Stomach (tissue), 9 donors: ENCODE results near the gene LIMD2. TPM values are rescaled to one million over a fixed set of nuclear protein-coding genes. Genes with fewer than 3 reads are reported as not detected.
"Not testable (repeated sequence)": the region's sequence is repeated elsewhere in the genome, so short reads cannot be mapped to it uniquely, and the experiment has no call there.

Experiments used
- DNase-seq, 2 donors: peaks; one replicate each; pipeline versions ENCODE4 v3.0.0 to v3.0.0-alpha.2; 2013 to 2019
- H3K27ac ChIP-seq, 5 donors: fragments of 200-600 bp in 4 of 5; sonication (generic) in 4 of 5; one replicate each; pipeline ENCODE4 v1.5.1; 2013 to 2019; ENCODE audit warnings: mild to moderate bottlenecking in 1 of 5, moderate library complexity in 1 of 5
- H3K27me3 ChIP-seq, 3 donors: fragments of 200-600 bp; sonication (generic); one replicate each; pipeline ENCODE4 v1.5.1; 2017 to 2019; ENCODE audit warnings: mixed run types in 1 of 3
- H3K36me3 ChIP-seq, 4 donors: fragments of 200-600 bp; sonication (generic); 1 replicate in 3 of 4; 2 replicates in 1 of 4; pipeline ENCODE4 v1.5.1; 2016 to 2019
- H3K4me1 ChIP-seq, 4 donors: fragments of 200-600 bp; sonication (generic); one replicate each; pipeline ENCODE4 v1.5.1; 2016 to 2019
- H3K4me3 ChIP-seq, 4 donors: fragments of 200-600 bp; sonication (generic) in 3 of 4; one replicate each; pipeline ENCODE4 v1.5.1; 2016 to 2019; ENCODE audit warnings: mild to moderate bottlenecking in 1 of 4
- H3K9me3 ChIP-seq, 4 donors: fragments of 200-600 bp; sonication (generic); one replicate each; pipeline ENCODE4 v1.5.1; 2016 to 2019
- EP300 ChIP-seq: sonication (generic); formaldehyde crosslinking; IDR thresholded peaks from one replicate; pipeline ENCODE4 v1.6.1; 2017; ENCODE audit warnings: antibody characterized with exemption
- POLR2A ChIP-seq, 4 donors: fragments of 450-650 bp; IDR thresholded peaks; one replicate each; pipeline ENCODE4 v1.6.1; 2016; ENCODE audit warnings: antibody characterized with exemption in 4 of 4, control low read depth in 2 of 4, mild to moderate bottlenecking in 1 of 4, moderate library complexity in 1 of 4
- POLR2AphosphoS5 ChIP-seq, 3 donors: sonication (generic); formaldehyde crosslinking; IDR thresholded peaks; one replicate each; pipeline ENCODE4 v1.6.1; 2016; ENCODE audit warnings: antibody characterized with exemption in 3 of 3
- WGBS, 5 donors: extraction: QIAGEN DNeasy Blood & Tissue Kit in 3 of 5; methylation state at CpG; one replicate each; pipeline versions ENCODE4 v1.1.5 to v1.1.7; 2013 to 2018; 5-methylcytosine and 5-hydroxymethylcytosine counted together
- intact Hi-C: fragments of 100-400 bp; cut with DNase I; formaldehyde crosslinking; loops from one replicate; pipeline ENCODE4 v1.15.1; 2023; ENCODE audit warnings: low total_unique reads
- polyA plus RNA-seq, 3 donors: library from polyadenylated mRNA; stranded (reverse); fragments of 200-250 nt; gene quantifications; one replicate each; pipeline ENCODE4 v1.2.3, GENCODE V29; 2013
- total RNA-seq, 5 donors: library from RNA; depleted of rRNA; stranded (reverse); fragments of >200 nt; gene quantifications; one replicate each; pipeline versions ENCODE4 v1.1.0 to v1.2.3, GENCODE V29; 2014 to 2016
- TF ChIP-seq, protein P1 (sequence below), 7 experiments: fragments of 450-650 bp in 4 of 7; fragments of 200-600 bp in 3 of 7; sonication (generic) in 3 of 7; IDR thresholded peaks; one replicate each; pipeline ENCODE4 v1.5.1; 2016 to 2019; ENCODE audit warnings: antibody characterized with exemption in 7 of 7, control low read depth in 2 of 7, mild to moderate bottlenecking in 1 of 7
- donor health status: healthy with polysubstance abuse.
- donor health status: Bipolar disorder and iron deficiency.
- donor health status: healthy.

Gene LIMD2
- total and polyA plus RNA-seq, 8 donors: 4.9 to 27.2 (median 15.0) TPM

DNA sequence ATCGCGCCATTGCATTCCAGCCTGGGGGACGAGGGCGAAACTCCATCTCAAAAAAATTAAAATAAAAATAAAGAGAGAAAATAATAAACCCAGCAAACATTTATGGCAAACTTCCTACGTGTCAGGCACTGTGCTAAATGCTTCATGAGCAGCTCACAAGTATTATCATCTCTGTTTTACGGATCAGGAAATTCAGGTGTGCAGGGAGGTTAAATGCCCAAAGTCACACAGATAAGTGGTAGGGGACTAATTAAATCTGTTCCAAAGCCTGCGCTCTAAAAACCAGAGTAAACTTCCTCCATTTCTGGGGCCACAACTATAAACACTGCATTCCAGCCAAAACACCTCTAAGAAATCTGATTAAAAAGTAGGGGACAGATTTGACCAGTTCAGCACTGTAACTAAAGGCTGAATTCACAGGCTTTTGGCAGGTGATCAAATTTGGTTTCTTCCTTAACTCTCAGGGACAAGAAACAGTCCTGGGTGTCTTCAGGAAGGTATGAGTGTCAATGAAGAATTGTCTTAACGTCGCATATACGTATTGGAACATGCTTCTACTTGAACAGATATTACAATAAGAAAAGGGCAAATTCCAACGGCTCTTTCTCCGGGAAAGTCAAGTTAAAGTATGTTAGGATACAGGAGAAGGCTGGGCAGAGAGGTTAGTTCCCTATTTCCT is 40.7 kb upstream of the LIMD2 start:
- Histone ChIP-seq H3K4me3 (peak overlapping the region; percentile 62 to 91 (median 80)), H3K4me1 (peaks cover 9 to 26% (median 20%) of the 10 kb centered on the region in 4 donors), H3K27me3 (no peaks in the 10 kb centered on the region), H3K36me3 (peaks cover 6 to 12% (median 10%) of the 10 kb centered on the region in 4 donors), H3K9me3 (no peaks in the 10 kb centered on the region), H3K27ac (peak overlapping the region; percentile 90 to 98 (median 95))
- TF ChIP-seq EP300: no peak
- no peak for TF ChIP-seq POLR2AphosphoS5 (IDR thresholded peaks at IDR 0.05)
- TF ChIP-seq POLR2A (IDR thresholded peaks at IDR 0.05): no peak
- TF ChIP-seq, protein P1, sequence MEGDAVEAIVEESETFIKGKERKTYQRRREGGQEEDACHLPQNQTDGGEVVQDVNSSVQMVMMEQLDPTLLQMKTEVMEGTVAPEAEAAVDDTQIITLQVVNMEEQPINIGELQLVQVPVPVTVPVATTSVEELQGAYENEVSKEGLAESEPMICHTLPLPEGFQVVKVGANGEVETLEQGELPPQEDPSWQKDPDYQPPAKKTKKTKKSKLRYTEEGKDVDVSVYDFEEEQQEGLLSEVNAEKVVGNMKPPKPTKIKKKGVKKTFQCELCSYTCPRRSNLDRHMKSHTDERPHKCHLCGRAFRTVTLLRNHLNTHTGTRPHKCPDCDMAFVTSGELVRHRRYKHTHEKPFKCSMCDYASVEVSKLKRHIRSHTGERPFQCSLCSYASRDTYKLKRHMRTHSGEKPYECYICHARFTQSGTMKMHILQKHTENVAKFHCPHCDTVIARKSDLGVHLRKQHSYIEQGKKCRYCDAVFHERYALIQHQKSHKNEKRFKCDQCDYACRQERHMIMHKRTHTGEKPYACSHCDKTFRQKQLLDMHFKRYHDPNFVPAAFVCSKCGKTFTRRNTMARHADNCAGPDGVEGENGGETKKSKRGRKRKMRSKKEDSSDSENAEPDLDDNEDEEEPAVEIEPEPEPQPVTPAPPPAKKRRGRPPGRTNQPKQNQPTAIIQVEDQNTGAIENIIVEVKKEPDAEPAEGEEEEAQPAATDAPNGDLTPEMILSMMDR (IDR thresholded peaks at IDR 0.05): no peak
- intact Hi-C loops: no loop called here
- 13 to 28% (median 23%) methylated on average over 12 of the region's 12 CpGs for WGBS, 5 donors
- DNase-seq: peak in 1 of 2 donors; percentile 45

DNA sequence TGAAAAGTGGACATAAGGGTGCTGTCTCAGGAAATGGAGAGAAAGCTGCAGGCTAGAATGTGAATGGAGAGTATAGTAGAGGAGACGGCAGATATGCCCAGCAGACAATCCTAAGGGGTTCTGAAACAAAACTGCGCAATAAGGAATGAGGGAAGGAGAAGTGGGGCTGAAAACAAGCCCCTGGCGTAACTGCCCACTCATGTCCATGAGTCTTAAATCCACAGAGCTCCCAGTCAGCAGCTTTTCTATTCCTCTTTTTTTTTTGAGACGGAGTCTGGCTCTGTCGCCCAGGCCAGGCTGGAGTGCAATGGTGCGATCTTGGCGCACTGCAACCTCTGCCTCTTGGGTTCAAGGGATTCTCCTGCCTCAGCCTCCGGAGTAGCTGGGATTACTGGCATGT is 35.8 kb upstream of the LIMD2 start:
- WGBS, 5 donors: 92 to 99% (median 95%) methylated on average over 8 of the region's 8 CpGs

GRCh38 chr17:63722403-63722802 is 22.5 kb upstream of the LIMD2 start:
- 68 to 71% (median 69%) methylated on average over 2 of the region's 2 CpGs for WGBS, 5 donors
- Histone ChIP-seq H3K27me3 (no peaks in the 10 kb centered on the region), H3K27ac (no peak overlapping the region), H3K9me3 (no peaks in the 10 kb centered on the region), H3K36me3 (peaks cover 12 to 54% (median 38%) of the 10 kb centered on the region in 4 donors), H3K4me1 (no peaks in the 10 kb centered on the region), H3K4me3 (no peak overlapping the region)
- intact Hi-C loops: no loop called here
- no peak for DNase-seq
- TF ChIP-seq POLR2AphosphoS5 (IDR thresholded peaks at IDR 0.05) (no peak), EP300 (no peak), POLR2A (IDR thresholded peaks at IDR 0.05) (no peak)
- TF ChIP-seq, protein P1 (IDR thresholded peaks at IDR 0.05): no peak

More for the DNA sequence above, 35.8 kb upstream of the LIMD2 start:
- peaks cover 6 to 24% (median 12%) of the 10 kb centered on the region in 4 donors for H3K4me1 ChIP-seq
- intact Hi-C loops: no loop called here
- H3K4me3 ChIP-seq: no peak overlapping the region
- TF ChIP-seq EP300 (no peak), POLR2AphosphoS5 (IDR thresholded peaks at IDR 0.05) (no peak), POLR2A (IDR thresholded peaks at IDR 0.05) (no peak)
- TF ChIP-seq, protein P1 (IDR thresholded peaks at IDR 0.05): no peak
- H3K27ac ChIP-seq: no peak overlapping the region
- H3K36me3 ChIP-seq: peaks cover 0 to 3% (median 0%) of the 10 kb centered on the region in 4 donors
- DNase-seq: no peak
- H3K27me3 ChIP-seq: no peaks in the 10 kb centered on the region
- H3K9me3 ChIP-seq: no peaks in the 10 kb centered on the region

- H3K9me3 ChIP-seq, H3K27me3 ChIP-seq, H3K27ac ChIP-seq, intact Hi-C loops, DNase-seq, H3K4me3 ChIP-seq, H3K4me1 ChIP-seq: not testable (repeated sequence)
- WGBS, 5 donors: 95 to 98% (median 98%) methylated on average over 5 of the region's 5 CpGs
- peaks cover 10 to 41% (median 29%) of the 10 kb centered on the region in 4 donors for H3K36me3 ChIP-seq
These were observed 20.3 kb upstream of the LIMD2 start for GRCh38 chr17:63720194-63720593.

GRCh38 chr17:63718988-63719387 is 19.1 kb upstream of the LIMD2 start:
- no peaks in the 10 kb centered on the region for H3K4me1 ChIP-seq
- H3K27ac ChIP-seq: no peak overlapping the region
- H3K9me3 ChIP-seq: no peaks in the 10 kb centered on the region
- peaks cover 0 to 40% (median 33%) of the 10 kb centered on the region in 4 donors for H3K36me3 ChIP-seq
- no peak overlapping the region for H3K4me3 ChIP-seq
- DNase-seq: no peak
- intact Hi-C loops: no loop called here
- no peaks in the 10 kb centered on the region for H3K27me3 ChIP-seq
- WGBS, 5 donors: 67 to 76% (median 71%) methylated on average over 5 of the region's 5 CpGs
- TF ChIP-seq, protein P1 (IDR thresholded peaks at IDR 0.05): no peak
- TF ChIP-seq POLR2A (IDR thresholded peaks at IDR 0.05) (no peak), EP300 (no peak), POLR2AphosphoS5 (IDR thresholded peaks at IDR 0.05) (no peak)
